Stimulated activated CD8-positive, alpha-beta memory T cell treated with anti-CD3 and anti-CD28 coated beads, Interleukin-4, amount 100 ng/mL, for 1 hour (primary cell): ENCODE results near the gene PSMF1.

ENCODE experiments used
- DNase-seq, 2 donors: peaks; one replicate each; pipeline ENCODE4 v3.0.0-alpha.2; 2020; ENCODE audit warnings: low read depth in 2 of 2, low spot score in 1 of 2

PSMF1 gene

GRCh38 chr20:1163653-1164052 lies 45.3 kb downstream of the PSMF1 start:
- no peak for DNase-seq

- DNase-seq: no peak
Observed at GRCh38 chr20:1164871-1165270, 46.5 kb downstream of the PSMF1 start.

- no peak for DNase-seq
Observed at GRCh38 chr20:1165521-1165920, 47.1 kb downstream of the PSMF1 start.

GRCh38 chr20:1165941-1166340 lies 47.5 kb downstream of the PSMF1 start:
- DNase-seq: no peak

GRCh38 chr20:1166948-1167720 lies 48.7 kb downstream of the PSMF1 start:
- no peak for DNase-seq

- no peak for DNase-seq
Observed at GRCh38 chr20:1169224-1169623, 50.8 kb downstream of the PSMF1 start.

GRCh38 chr20:1171461-1172093 lies 53.2 kb downstream of the PSMF1 start:
- no peak for DNase-seq

- DNase-seq: no peak
Observed at GRCh38 chr20:1173698-1174097, 55.3 kb downstream of the PSMF1 start.

GRCh38 chr20:1174787-1175186 lies 56.4 kb downstream of the PSMF1 start:
- no peak for DNase-seq

- DNase-seq: no peak
Observed at GRCh38 chr20:1177680-1178079, 59.3 kb downstream of the PSMF1 start.

GRCh38 chr20:1178103-1178502 lies 59.7 kb downstream of the PSMF1 start:
- no peak for DNase-seq

GRCh38 chr20:1178623-1179022 lies 60.2 kb downstream of the PSMF1 start:
- DNase-seq: no peak

GRCh38 chr20:1180949-1181348 lies 62.5 kb downstream of the PSMF1 start:
- no peak for DNase-seq

- no peak for DNase-seq
Observed at GRCh38 chr20:1182106-1182505, 63.7 kb downstream of the PSMF1 start.

GRCh38 chr20:1183153-1183552 lies 64.8 kb downstream of the PSMF1 start:
- DNase-seq: no peak

- no peak for DNase-seq
Observed at GRCh38 chr20:1184260-1184637, 65.8 kb downstream of the PSMF1 start.

- DNase-seq: no peak
Observed at GRCh38 chr20:1184638-1185315, 66.4 kb downstream of the PSMF1 start, which contains the start of gene TMEM74B. TSS of gene TMEM74B (minus strand) at chr20:1184981. CDS start at chr20:1183801, 1,180 bp downstream.

- DNase-seq: no peak
Observed at GRCh38 chr20:1185316-1185741, 66.9 kb downstream of the PSMF1 start.

- no peak for DNase-seq
Observed at GRCh38 chr20:1185790-1186334, 67.5 kb downstream of the PSMF1 start.

GRCh38 chr20:1186367-1186991 lies 68.1 kb downstream of the PSMF1 start:
- DNase-seq: no peak

- DNase-seq: no peak
Observed at GRCh38 chr20:1187605-1188171, 69.3 kb downstream of the PSMF1 start.
